Trophoblast cell (in vitro differentiated cells and primary cell): ENCODE data around the gene RTRAF.

ENCODE experiments used
- DNase-seq, 2 donors: peaks; one replicate each; pipeline ENCODE4 v3.0.0-alpha.2; 2016
- H2AFZ ChIP-seq: 2 replicates; pipeline ENCODE4 v1.6.1; 2013; ENCODE audit warnings: low read length, moderate library complexity, mild to moderate bottlenecking; ENCODE audit not compliant: insufficient read depth, poor library complexity
- H2AK5ac ChIP-seq: 2 replicates; pipeline ENCODE4 v1.6.1; 2013; ENCODE audit warnings: mild to moderate bottlenecking, low read length
- H2BK120ac ChIP-seq: 2 replicates; pipeline ENCODE4 v1.6.1; 2013; ENCODE audit warnings: low read length, mild to moderate bottlenecking, moderate library complexity; ENCODE audit not compliant: insufficient read depth, poor library complexity
- H2BK12ac ChIP-seq: 2 replicates; pipeline ENCODE4 v1.6.1; 2013; ENCODE audit warnings: mild to moderate bottlenecking, low read length, moderate library complexity
- H2BK5ac ChIP-seq: 2 replicates; pipeline ENCODE4 v1.6.1; 2013; ENCODE audit warnings: low read length, low read depth, moderate library complexity, mild to moderate bottlenecking; ENCODE audit not compliant: poor library complexity
- H3K14ac ChIP-seq: 2 replicates; pipeline ENCODE4 v1.6.1; 2013; ENCODE audit warnings: mild to moderate bottlenecking, low read length
- H3K18ac ChIP-seq: 2 replicates; pipeline ENCODE4 v1.6.1; 2013; ENCODE audit warnings: mild to moderate bottlenecking, low read length
- H3K23ac ChIP-seq: 2 replicates; pipeline ENCODE4 v1.6.1; 2013; ENCODE audit warnings: low read length
- H3K27ac ChIP-seq: 2 replicates; pipeline ENCODE4 v1.5.1; 2013; ENCODE audit warnings: low read depth, mild to moderate bottlenecking, inconsistent platforms, low read length, moderate library complexity
- H3K27me3 ChIP-seq: 2 replicates; pipeline ENCODE4 v1.6.1; 2013; ENCODE audit warnings: inconsistent platforms, mild to moderate bottlenecking, low read length, moderate library complexity; ENCODE audit not compliant: insufficient read depth
- H3K36me3 ChIP-seq, 2 experiments: 1 replicate in 1 of 2; 2 replicates in 1 of 2; pipeline ENCODE4 v1.6.1; 2013; ENCODE audit warnings: low read length in 2 of 2, mild to moderate bottlenecking in 2 of 2, moderate library complexity in 1 of 2; ENCODE audit not compliant: insufficient read depth in 2 of 2, control insufficient read depth in 1 of 2
- H3K4ac ChIP-seq: 2 replicates; pipeline ENCODE4 v1.6.1; 2013; ENCODE audit warnings: low read depth, mild to moderate bottlenecking, low read length, moderate library complexity
- H3K4me1 ChIP-seq, 2 experiments: 1 replicate in 1 of 2; 2 replicates in 1 of 2; pipeline ENCODE4 v1.6.1; 2013; ENCODE audit warnings: low read length in 2 of 2, mild to moderate bottlenecking in 2 of 2, moderate library complexity in 1 of 2; ENCODE audit not compliant: insufficient read depth in 2 of 2, control insufficient read depth in 1 of 2
- H3K4me2 ChIP-seq: 2 replicates; pipeline ENCODE4 v1.6.1; 2013; ENCODE audit warnings: inconsistent platforms, mild to moderate bottlenecking, low read length, moderate library complexity
- H3K4me3 ChIP-seq: 2 replicates; pipeline ENCODE4 v1.5.1; 2013; ENCODE audit warnings: mild to moderate bottlenecking, low read depth, low read length, inconsistent platforms
- H3K79me1 ChIP-seq: one replicate; pipeline ENCODE4 v1.6.1; 2013; ENCODE audit warnings: low read length
- H3K79me2 ChIP-seq: 2 replicates; pipeline ENCODE4 v1.6.1; 2013; ENCODE audit warnings: low read length, mild to moderate bottlenecking; ENCODE audit not compliant: control insufficient read depth, insufficient read depth, poor library complexity
- H3K9ac ChIP-seq: 2 replicates; pipeline ENCODE4 v1.6.1; 2013; ENCODE audit warnings: mild to moderate bottlenecking, low read length
- H3K9me3 ChIP-seq: 2 replicates; pipeline ENCODE4 v1.6.1; 2013; ENCODE audit warnings: low read depth, mild to moderate bottlenecking, control low read depth, inconsistent platforms, low read length; ENCODE audit not compliant: insufficient read depth
- H4K12ac ChIP-seq: 2 replicates; pipeline ENCODE4 v1.6.1; 2013; ENCODE audit warnings: low read depth, mild to moderate bottlenecking, low read length, moderate library complexity
- H4K8ac ChIP-seq: 2 replicates; pipeline ENCODE4 v1.6.1; 2013; ENCODE audit warnings: low read depth, mild to moderate bottlenecking, low read length, moderate library complexity
- H4K91ac ChIP-seq: one replicate; pipeline ENCODE4 v1.6.1; 2013; ENCODE audit warnings: low read depth, mild to moderate bottlenecking, low read length, moderate library complexity
- WGBS: extraction: QIAGEN DNeasy Blood & Tissue Kit; methylation state at CpG from one replicate; pipeline ENCODE4 v1.1.7; 2013; ENCODE audit warnings: missing lambda C conversion rate; ENCODE audit not compliant: insufficient read length, insufficient coverage; ENCODE audit errors: extremely low coverage; 5-methylcytosine and 5-hydroxymethylcytosine counted together

The RTRAF gene

DNA sequence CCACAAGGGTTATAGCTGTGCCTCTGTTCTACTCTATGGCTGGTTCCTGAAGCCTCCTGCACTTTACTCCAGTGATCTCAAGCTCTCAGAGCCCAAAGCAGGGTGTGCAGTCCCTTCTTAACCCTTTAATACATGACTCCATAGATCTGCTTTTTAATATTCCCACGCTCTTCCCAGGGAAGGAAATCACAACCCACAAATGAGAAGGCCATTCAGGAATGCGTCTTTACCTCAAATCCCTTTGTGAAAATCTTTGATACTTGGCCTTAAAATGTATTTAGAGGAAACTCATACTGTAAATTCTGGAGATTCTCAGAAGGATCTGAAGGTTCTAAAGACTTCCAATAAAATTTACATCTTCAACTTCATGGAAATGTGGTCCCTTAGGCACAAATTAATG, 62.5 kb downstream of the RTRAF start:
- H3K27ac ChIP-seq: no peak overlapping the region
- no peak overlapping the region for H3K9ac ChIP-seq
- peak overlapping the region; percentile 27 for H2BK5ac ChIP-seq
- no peaks in the 10 kb centered on the region for H3K9me3 ChIP-seq
- H4K8ac ChIP-seq: no peak overlapping the region
- no peak overlapping the region for H3K23ac ChIP-seq
- H3K4me2 ChIP-seq: no peak overlapping the region
- no peaks in the 10 kb centered on the region for H3K79me1 ChIP-seq
- no peak overlapping the region for H3K14ac ChIP-seq
- H2AFZ ChIP-seq: no peak overlapping the region
- H3K18ac ChIP-seq: no peak overlapping the region
- H3K27me3 ChIP-seq: no peaks in the 10 kb centered on the region
- H3K4me1 ChIP-seq: peaks cover 5 to 15% of the 10 kb centered on the region in 2 experiments
- no peak overlapping the region for H3K4me3 ChIP-seq
- DNase-seq: no peak
- H3K79me2 ChIP-seq: no peaks in the 10 kb centered on the region
- no peak overlapping the region for H3K4ac ChIP-seq
- no CpG with 5 or more reads among the region's 2 CpGs for WGBS
- no peaks in the 10 kb centered on the region for H3K36me3 ChIP-seq
- H2BK120ac ChIP-seq: no peak overlapping the region
- H2AK5ac ChIP-seq: no peak overlapping the region
- no peak overlapping the region for H4K91ac ChIP-seq
- H2BK12ac ChIP-seq: no peak overlapping the region
- no peak overlapping the region for H4K12ac ChIP-seq

GRCh38 chr14:52052288-52052943, 63.1 kb downstream of the RTRAF start:
- peak; percentile 51 to 71 for DNase-seq
- H3K4me1 ChIP-seq: peaks cover 5 to 15% of the 10 kb centered on the region in 2 experiments
- H4K12ac ChIP-seq: no peak overlapping the region
- H3K4me2 ChIP-seq: no peak overlapping the region
- no peaks in the 10 kb centered on the region for H3K9me3 ChIP-seq
- no peak overlapping the region for H2BK5ac ChIP-seq
- H3K18ac ChIP-seq: no peak overlapping the region
- H3K79me1 ChIP-seq: no peaks in the 10 kb centered on the region
- H2BK120ac ChIP-seq: no peak overlapping the region
- H2AFZ ChIP-seq: no peak overlapping the region
- no peak overlapping the region for H3K14ac ChIP-seq
- H3K27me3 ChIP-seq: no peaks in the 10 kb centered on the region
- H3K27ac ChIP-seq: no peak overlapping the region
- no peak overlapping the region for H2BK12ac ChIP-seq
- no peak overlapping the region for H3K23ac ChIP-seq
- H3K4me3 ChIP-seq: no peak overlapping the region
- no peaks in the 10 kb centered on the region for H3K36me3 ChIP-seq
- H4K91ac ChIP-seq: no peak overlapping the region
- H4K8ac ChIP-seq: no peak overlapping the region
- no peak overlapping the region for H2AK5ac ChIP-seq
- H3K9ac ChIP-seq: no peak overlapping the region
- no peak overlapping the region for H3K4ac ChIP-seq
- no CpG with 5 or more reads among the region's 7 CpGs for WGBS
- H3K79me2 ChIP-seq: no peaks in the 10 kb centered on the region

DNA sequence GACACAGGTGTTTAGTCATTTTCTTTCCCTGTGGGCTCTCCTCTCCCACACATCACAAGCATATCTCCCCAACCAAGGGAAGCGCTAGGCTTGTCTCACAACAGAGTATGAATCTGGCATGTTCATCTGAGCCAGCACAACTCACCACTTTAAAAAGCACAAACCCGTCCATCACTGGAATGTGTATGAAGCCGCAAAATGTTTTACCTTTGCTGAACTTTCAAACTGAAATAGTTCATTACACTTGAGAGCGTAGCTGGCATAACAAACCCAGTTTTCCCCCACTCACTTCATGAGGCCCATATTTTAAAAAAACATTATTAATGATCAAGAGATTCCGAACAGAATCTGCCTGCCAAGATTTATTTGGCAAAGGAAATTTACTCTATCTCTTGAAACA, 63.7 kb downstream of the RTRAF start:
- Histone ChIP-seq H2BK12ac (no peak overlapping the region), H3K4me2 (no peak overlapping the region), H3K36me3 (no peaks in the 10 kb centered on the region), H3K9me3 (no peaks in the 10 kb centered on the region), H3K4me3 (no peak overlapping the region), H2BK5ac (no peak overlapping the region), H4K12ac (no peak overlapping the region), H4K8ac (no peak overlapping the region), H2AK5ac (no peak overlapping the region), H3K4me1 (peaks cover 5 to 15% of the 10 kb centered on the region in 2 experiments), H2AFZ (no peak overlapping the region), H4K91ac (no peak overlapping the region), H3K4ac (no peak overlapping the region), H3K14ac (no peak overlapping the region), H3K9ac (no peak overlapping the region), H3K18ac (no peak overlapping the region), H3K79me1 (no peaks in the 10 kb centered on the region), H3K27me3 (no peaks in the 10 kb centered on the region), H3K79me2 (no peaks in the 10 kb centered on the region), H3K23ac (no peak overlapping the region), H3K27ac (no peak overlapping the region), H2BK120ac (no peak overlapping the region)
- peak; percentile 21 to 26 for DNase-seq
- WGBS: no CpG with 5 or more reads among the region's 5 CpGs

GRCh38 chr14:52054678-52055077, 65.3 kb downstream of the RTRAF start:
- no peak overlapping the region for H4K91ac ChIP-seq
- H3K4ac ChIP-seq: no peak overlapping the region
- no peak overlapping the region for H3K18ac ChIP-seq
- no peaks in the 10 kb centered on the region for H3K36me3 ChIP-seq
- H2BK5ac ChIP-seq: no peak overlapping the region
- no peak overlapping the region for H3K27ac ChIP-seq
- no peak overlapping the region for H2AK5ac ChIP-seq
- H3K9ac ChIP-seq: no peak overlapping the region
- no peak overlapping the region for H3K4me2 ChIP-seq
- H3K27me3 ChIP-seq: no peaks in the 10 kb centered on the region
- H3K79me1 ChIP-seq: no peaks in the 10 kb centered on the region
- H3K79me2 ChIP-seq: no peaks in the 10 kb centered on the region
- no CpG with 5 or more reads among the region's 1 CpG for WGBS
- peaks cover 5 to 15% of the 10 kb centered on the region in 2 experiments for H3K4me1 ChIP-seq
- H3K4me3 ChIP-seq: no peak overlapping the region
- no peak overlapping the region for H4K8ac ChIP-seq
- H3K23ac ChIP-seq: no peak overlapping the region
- no peak overlapping the region for H2AFZ ChIP-seq
- H4K12ac ChIP-seq: no peak overlapping the region
- no peak overlapping the region for H3K14ac ChIP-seq
- no peaks in the 10 kb centered on the region for H3K9me3 ChIP-seq
- DNase-seq: no peak
- no peak overlapping the region for H2BK120ac ChIP-seq
- H2BK12ac ChIP-seq: no peak overlapping the region
